ENCODE data around the gene VWF. TPM values are rescaled to one million over a fixed set of nuclear protein-coding genes. Genes with fewer than 3 reads are reported as not detected.
A peak's percentile ranks its signal among the peaks of the same experiment; 100 is the strongest.
"Not testable (repeated sequence)": the region's sequence is repeated elsewhere in the genome, so short reads cannot be mapped to it uniquely, and the experiment has no call there.

VWF gene
- total RNA-seq, 2 donors from 2014 or later, result 164 to 251 TPM

- no peaks in the 10 kb centered on the region for H3K27me3 ChIP-seq (replicated peaks; ENCODE audit: insufficient read depth)
- no peak for TF ChIP-seq CTCF (IDR thresholded peaks at IDR 0.05)
- H3K36me3 ChIP-seq, result no peaks in the 10 kb centered on the region
- no peak overlapping the region for H3K4me3 ChIP-seq
- H3K9me3 ChIP-seq, result no peaks in the 10 kb centered on the region
- H3K27ac ChIP-seq, result no peak overlapping the region
- peaks cover 3 to 10% of the 10 kb centered on the region in 2 donors for H3K4me1 ChIP-seq (ENCODE audit: control insufficient read depth in 1 of 2, low read depth in 2 of 2)
- ATAC-seq (ENCODE audit: insufficient number of reproducible peaks, low FRiP score, low read depth) (no peak), DNase-seq (ENCODE audit: low spot score) (no peak)
Observed at GRCh38 chr12:6145564-6145963, 21.1 kb upstream of the VWF start.

GRCh38 chr12:6143303-6143675 lies 18.8 kb upstream of the VWF start:
- no peak overlapping the region for H3K4me3 ChIP-seq
- H3K9me3 ChIP-seq, result no peaks in the 10 kb centered on the region

GRCh38 chr12:6142368-6143302 lies 18.2 kb upstream of the VWF start:
- not testable (repeated sequence) for H3K4me1 ChIP-seq (ENCODE audit: control insufficient read depth in 1 of 2, low read depth in 2 of 2); H3K9me3 ChIP-seq; H3K36me3 ChIP-seq; H3K27ac ChIP-seq; H3K27me3 ChIP-seq (replicated peaks; ENCODE audit: insufficient read depth); ATAC-seq (ENCODE audit: insufficient number of reproducible peaks, low FRiP score, low read depth); DNase-seq (ENCODE audit: low spot score); H3K4me3 ChIP-seq

More at GRCh38 chr12:6143303-6143675, 18.8 kb upstream of the VWF start:
- TF ChIP-seq CTCF (IDR thresholded peaks at IDR 0.05), result no peak
- Histone ChIP-seq H3K36me3 (no peaks in the 10 kb centered on the region), H3K27me3 (replicated peaks; ENCODE audit: insufficient read depth) (no peaks in the 10 kb centered on the region), H3K4me1 (ENCODE audit: control insufficient read depth in 1 of 2, low read depth in 2 of 2) (peaks cover 0 to 3% of the 10 kb centered on the region in 2 donors), H3K27ac (no peak overlapping the region)
- DNase-seq (ENCODE audit: low spot score), result no peak
- no peak for ATAC-seq (ENCODE audit: insufficient number of reproducible peaks, low FRiP score, low read depth)

- H3K27me3 ChIP-seq (replicated peaks; ENCODE audit: insufficient read depth); H3K27ac ChIP-seq; H3K4me3 ChIP-seq; ATAC-seq (ENCODE audit: insufficient number of reproducible peaks, low FRiP score, low read depth); H3K4me1 ChIP-seq (ENCODE audit: control insufficient read depth in 1 of 2, low read depth in 2 of 2); H3K9me3 ChIP-seq; DNase-seq (ENCODE audit: low spot score); H3K36me3 ChIP-seq: not testable (repeated sequence)
Observed at GRCh38 chr12:6141731-6142367, 17.4 kb upstream of the VWF start.

- Histone ChIP-seq H3K27me3 (replicated peaks; ENCODE audit: insufficient read depth) (no peaks in the 10 kb centered on the region), H3K9me3 (no peaks in the 10 kb centered on the region), H3K27ac (peak overlapping the region in 1 of 2 donors; percentile 7), H3K4me3 (no peak overlapping the region), H3K4me1 (ENCODE audit: control insufficient read depth in 1 of 2, low read depth in 2 of 2) (peaks cover 0 to 3% of the 10 kb centered on the region in 2 donors), H3K36me3 (no peaks in the 10 kb centered on the region)
- no peak for DNase-seq (ENCODE audit: low spot score)
- peak; percentile 52 for ATAC-seq (ENCODE audit: insufficient number of reproducible peaks, low FRiP score, low read depth)
- no peak for TF ChIP-seq CTCF (IDR thresholded peaks at IDR 0.05)
Observed at GRCh38 chr12:6140651-6141447, 16.4 kb upstream of the VWF start.
